ENCODE measurements around the gene PTPRN2.

Gene PTPRN2

DNA sequence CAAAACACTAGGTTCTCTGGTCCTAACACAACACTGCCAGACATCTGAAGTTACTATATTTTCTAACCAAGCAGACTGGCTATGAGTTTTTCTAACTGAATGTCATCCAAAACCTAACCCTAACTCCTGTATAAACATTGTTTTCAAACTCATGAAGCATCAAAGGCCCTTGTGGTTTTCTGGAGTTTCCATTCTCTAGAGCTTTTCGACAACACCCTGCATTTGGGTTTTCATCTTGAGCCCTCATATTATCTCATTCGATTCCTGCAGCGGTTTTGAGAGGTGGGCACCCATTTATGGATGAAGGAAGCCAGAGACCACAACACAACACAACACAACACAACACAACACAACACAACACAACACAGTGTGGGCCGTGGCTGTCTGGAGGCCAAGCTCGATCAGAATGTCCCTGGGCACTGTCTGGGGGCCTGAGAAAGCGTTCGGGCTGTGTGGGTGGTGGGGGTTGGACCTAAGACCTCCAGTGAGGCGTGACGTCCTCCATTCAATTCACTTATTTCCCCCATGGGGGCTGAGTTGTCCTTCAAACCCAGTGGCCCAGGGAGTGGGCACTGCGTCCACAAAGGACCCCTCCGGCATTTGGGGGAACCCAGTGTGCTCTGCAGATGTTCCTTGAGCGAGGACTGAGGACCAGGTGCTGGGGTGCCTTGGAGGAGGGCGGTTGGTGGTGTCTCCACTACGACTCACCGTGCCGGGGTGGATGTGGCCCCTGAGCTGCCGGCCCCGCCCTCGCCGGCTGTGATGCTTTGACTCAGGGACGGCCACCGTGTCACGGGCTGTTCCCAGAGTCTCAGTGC is 760.4 kb downstream of the PTPRN2 start:
- H3K4me1 ChIP-seq (ENCODE audit: insufficient read depth, low read length): no peaks in the 10 kb centered on the region
- H3K9me3 ChIP-seq (ENCODE audit: low read length): no peaks in the 10 kb centered on the region
- no peak overlapping the region for H3K9ac ChIP-seq (ENCODE audit: low read length)
- H3K27ac ChIP-seq (ENCODE audit: low read depth, low read length): no peak overlapping the region
- H3K36me3 ChIP-seq (ENCODE audit: insufficient read depth, low read length): no peaks in the 10 kb centered on the region
- no peak overlapping the region for H3K4me3 ChIP-seq (ENCODE audit: low read depth in 1 of 2, low read length in 2 of 2)
- no peaks in the 10 kb centered on the region for H3K27me3 ChIP-seq (ENCODE audit: control insufficient read depth in 1 of 2, insufficient read depth in 2 of 2, low read length in 2 of 2)

GRCh38 chr7:157826566-157826965 is 761.1 kb downstream of the PTPRN2 start:
- Histone ChIP-seq H3K9me3 (ENCODE audit: low read length) (no peaks in the 10 kb centered on the region), H3K4me1 (ENCODE audit: insufficient read depth, low read length) (no peaks in the 10 kb centered on the region), H3K4me3 (ENCODE audit: low read depth in 1 of 2, low read length in 2 of 2) (no peak overlapping the region), H3K27me3 (ENCODE audit: control insufficient read depth in 1 of 2, insufficient read depth in 2 of 2, low read length in 2 of 2) (no peaks in the 10 kb centered on the region), H3K27ac (ENCODE audit: low read depth, low read length) (no peak overlapping the region), H3K9ac (ENCODE audit: low read length) (no peak overlapping the region), H3K36me3 (ENCODE audit: insufficient read depth, low read length) (no peaks in the 10 kb centered on the region)

- Histone ChIP-seq H3K9ac (ENCODE audit: low read length) (no peak overlapping the region), H3K4me3 (ENCODE audit: low read depth in 1 of 2, low read length in 2 of 2) (no peak overlapping the region), H3K9me3 (ENCODE audit: low read length) (no peaks in the 10 kb centered on the region), H3K4me1 (ENCODE audit: insufficient read depth, low read length) (no peaks in the 10 kb centered on the region), H3K36me3 (ENCODE audit: insufficient read depth, low read length) (no peaks in the 10 kb centered on the region), H3K27ac (ENCODE audit: low read depth, low read length) (no peak overlapping the region), H3K27me3 (ENCODE audit: control insufficient read depth in 1 of 2, insufficient read depth in 2 of 2, low read length in 2 of 2) (no peaks in the 10 kb centered on the region)
These were observed 762.3 kb downstream of the PTPRN2 start for GRCh38 chr7:157825325-157825724.

DNA sequence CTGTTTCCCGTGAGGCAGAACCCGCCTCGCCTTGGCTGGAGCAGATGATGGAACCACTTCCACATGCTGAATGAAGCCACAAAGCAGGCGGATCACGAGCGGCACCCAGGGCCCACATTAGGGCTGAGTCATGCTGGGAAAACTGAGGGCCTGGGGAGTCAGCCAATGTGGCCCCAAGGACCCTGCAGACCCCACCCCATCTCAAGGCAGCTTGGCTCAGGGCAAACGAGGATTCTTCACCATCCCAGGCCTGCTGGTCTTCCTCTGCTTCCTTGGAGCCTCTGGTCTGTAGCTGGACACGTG is 762.9 kb downstream of the PTPRN2 start:
- H3K4me1 ChIP-seq (ENCODE audit: insufficient read depth, low read length): no peaks in the 10 kb centered on the region

DNA sequence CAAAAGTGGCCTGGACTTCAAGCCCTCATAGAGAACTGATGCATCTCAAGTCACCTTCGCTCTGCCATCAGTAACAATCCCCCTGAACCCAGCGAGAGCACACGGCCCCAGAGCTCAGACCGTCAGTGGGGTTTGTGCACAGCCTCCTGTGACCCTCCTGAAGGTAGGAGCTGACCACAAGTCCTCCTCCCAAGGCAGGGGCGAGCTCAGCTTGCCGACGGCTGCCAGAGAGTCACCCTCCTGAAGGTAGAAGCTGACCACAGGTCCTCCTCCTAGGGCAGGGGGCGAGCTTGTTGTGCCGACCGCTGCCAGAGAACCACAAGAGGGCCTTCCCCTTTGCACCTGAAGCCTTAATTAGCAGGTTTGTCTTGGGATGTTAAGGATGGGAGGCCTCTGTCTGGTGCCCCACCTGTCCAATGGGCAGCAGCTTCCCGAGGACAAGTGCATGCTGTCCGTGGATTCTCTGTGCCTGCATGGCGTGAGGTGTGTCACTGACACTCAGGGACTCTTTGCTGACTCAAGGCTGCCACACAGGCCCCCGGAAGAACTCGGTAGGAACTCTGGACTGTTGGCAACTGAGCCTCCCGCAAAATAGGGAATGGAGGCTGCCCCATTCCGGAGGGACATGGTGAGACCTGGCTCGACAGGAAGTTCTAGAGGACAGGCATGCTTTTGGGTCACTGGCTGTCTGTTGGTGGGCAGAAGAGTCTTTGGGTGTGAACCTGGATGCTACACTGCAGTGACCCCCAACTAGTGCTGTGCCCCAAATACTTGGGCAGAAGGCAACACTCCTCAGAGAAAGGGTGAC is 763.4 kb downstream of the PTPRN2 start:
- Histone ChIP-seq H3K27me3 (ENCODE audit: control insufficient read depth in 1 of 2, insufficient read depth in 2 of 2, low read length in 2 of 2) (no peaks in the 10 kb centered on the region), H3K9ac (ENCODE audit: low read length) (no peak overlapping the region), H3K27ac (ENCODE audit: low read depth, low read length) (no peak overlapping the region), H3K4me3 (ENCODE audit: low read depth in 1 of 2, low read length in 2 of 2) (no peak overlapping the region), H3K36me3 (ENCODE audit: insufficient read depth, low read length) (no peaks in the 10 kb centered on the region), H3K4me1 (ENCODE audit: insufficient read depth, low read length) (no peaks in the 10 kb centered on the region), H3K9me3 (ENCODE audit: low read length) (no peaks in the 10 kb centered on the region)

More for the DNA sequence above, 762.9 kb downstream of the PTPRN2 start:
- Histone ChIP-seq H3K9ac (ENCODE audit: low read length) (no peak overlapping the region), H3K27me3 (ENCODE audit: control insufficient read depth in 1 of 2, insufficient read depth in 2 of 2, low read length in 2 of 2) (no peaks in the 10 kb centered on the region), H3K9me3 (ENCODE audit: low read length) (no peaks in the 10 kb centered on the region), H3K27ac (ENCODE audit: low read depth, low read length) (no peak overlapping the region), H3K4me3 (ENCODE audit: low read depth in 1 of 2, low read length in 2 of 2) (no peak overlapping the region), H3K36me3 (ENCODE audit: insufficient read depth, low read length) (no peaks in the 10 kb centered on the region)

GRCh38 chr7:157822688-157823031 is 765.0 kb downstream of the PTPRN2 start:
- Histone ChIP-seq H3K4me3 (ENCODE audit: low read depth in 1 of 2, low read length in 2 of 2) (no peak overlapping the region), H3K27ac (ENCODE audit: low read depth, low read length) (no peak overlapping the region), H3K9me3 (ENCODE audit: low read length) (no peaks in the 10 kb centered on the region), H3K4me1 (ENCODE audit: insufficient read depth, low read length) (no peaks in the 10 kb centered on the region), H3K36me3 (ENCODE audit: insufficient read depth, low read length) (no peaks in the 10 kb centered on the region), H3K9ac (ENCODE audit: low read length) (no peak overlapping the region), H3K27me3 (ENCODE audit: control insufficient read depth in 1 of 2, insufficient read depth in 2 of 2, low read length in 2 of 2) (no peaks in the 10 kb centered on the region)

- Histone ChIP-seq H3K27me3 (ENCODE audit: control insufficient read depth in 1 of 2, insufficient read depth in 2 of 2, low read length in 2 of 2) (no peaks in the 10 kb centered on the region), H3K4me3 (ENCODE audit: low read depth in 1 of 2, low read length in 2 of 2) (no peak overlapping the region), H3K4me1 (ENCODE audit: insufficient read depth, low read length) (no peaks in the 10 kb centered on the region), H3K27ac (ENCODE audit: low read depth, low read length) (no peak overlapping the region), H3K36me3 (ENCODE audit: insufficient read depth, low read length) (no peaks in the 10 kb centered on the region), H3K9me3 (ENCODE audit: low read length) (no peaks in the 10 kb centered on the region), H3K9ac (ENCODE audit: low read length) (no peak overlapping the region)
These were observed 765.5 kb downstream of the PTPRN2 start for GRCh38 chr7:157821959-157822687.

GRCh38 chr7:157820796-157821195 is 766.8 kb downstream of the PTPRN2 start:
- Histone ChIP-seq H3K36me3 (ENCODE audit: insufficient read depth, low read length) (no peaks in the 10 kb centered on the region), H3K4me3 (ENCODE audit: low read depth in 1 of 2, low read length in 2 of 2) (no peak overlapping the region), H3K9me3 (ENCODE audit: low read length) (no peaks in the 10 kb centered on the region), H3K27ac (ENCODE audit: low read depth, low read length) (no peak overlapping the region), H3K9ac (ENCODE audit: low read length) (no peak overlapping the region), H3K4me1 (ENCODE audit: insufficient read depth, low read length) (no peaks in the 10 kb centered on the region), H3K27me3 (ENCODE audit: control insufficient read depth in 1 of 2, insufficient read depth in 2 of 2, low read length in 2 of 2) (no peaks in the 10 kb centered on the region)

GRCh38 chr7:157819455-157819807 is 768.2 kb downstream of the PTPRN2 start:
- Histone ChIP-seq H3K27ac (ENCODE audit: low read depth, low read length) (no peak overlapping the region), H3K4me1 (ENCODE audit: insufficient read depth, low read length) (no peaks in the 10 kb centered on the region)

GRCh38 chr7:157818701-157819454 is 768.7 kb downstream of the PTPRN2 start:
- no peak overlapping the region for H3K4me3 ChIP-seq (ENCODE audit: low read depth in 1 of 2, low read length in 2 of 2)
- no peaks in the 10 kb centered on the region for H3K4me1 ChIP-seq (ENCODE audit: insufficient read depth, low read length)
- H3K9me3 ChIP-seq (ENCODE audit: low read length): no peaks in the 10 kb centered on the region
- H3K9ac ChIP-seq (ENCODE audit: low read length): no peak overlapping the region
- no peaks in the 10 kb centered on the region for H3K27me3 ChIP-seq (ENCODE audit: control insufficient read depth in 1 of 2, insufficient read depth in 2 of 2, low read length in 2 of 2)
- no peaks in the 10 kb centered on the region for H3K36me3 ChIP-seq (ENCODE audit: insufficient read depth, low read length)
- no peak overlapping the region for H3K27ac ChIP-seq (ENCODE audit: low read depth, low read length)

More at GRCh38 chr7:157819455-157819807, 768.2 kb downstream of the PTPRN2 start:
- Histone ChIP-seq H3K36me3 (ENCODE audit: insufficient read depth, low read length) (no peaks in the 10 kb centered on the region), H3K4me3 (ENCODE audit: low read depth in 1 of 2, low read length in 2 of 2) (no peak overlapping the region), H3K9me3 (ENCODE audit: low read length) (no peaks in the 10 kb centered on the region), H3K9ac (ENCODE audit: low read length) (no peak overlapping the region), H3K27me3 (ENCODE audit: control insufficient read depth in 1 of 2, insufficient read depth in 2 of 2, low read length in 2 of 2) (no peaks in the 10 kb centered on the region)

Measured in muscle layer of colon (tissue), 2 donors.